Type B pancreatic cell (in vitro differentiated cells): Measurements from ENCODE around the gene PLK1. TPM values are rescaled to one million over a fixed set of nuclear protein-coding genes. Genes with fewer than 3 reads are reported as not detected.
A peak's percentile ranks its signal among the peaks of the same experiment; 100 is the strongest.
"Not testable (repeated sequence)": the region's sequence is repeated elsewhere in the genome, so short reads cannot be mapped to it uniquely, and the experiment has no call there.

ENCODE experiments used
- DNase-seq: peaks from one replicate; pipeline ENCODE4 v3.0.0; 2021; ENCODE audit warnings: mixed read lengths; ENCODE audit not compliant: unreplicated experiment; ENCODE audit errors: extremely low spot score
- H3K27ac Mint-ChIP-seq: 2 replicates; pipeline ENCODE4 v1.8.0; 2021; ENCODE audit warnings: mild to moderate bottlenecking, mixed read lengths
- H3K27me3 Mint-ChIP-seq: 2 replicates; pipeline ENCODE4 v1.8.0; 2021; ENCODE audit warnings: mixed read lengths
- H3K36me3 Mint-ChIP-seq: 2 replicates; pipeline ENCODE4 v1.8.0; 2021; ENCODE audit warnings: mixed read lengths
- H3K4me1 Mint-ChIP-seq: one replicate; pipeline ENCODE4 v1.8.0; 2021; ENCODE audit warnings: mixed read lengths; ENCODE audit not compliant: unreplicated experiment
- H3K4me3 Mint-ChIP-seq: 2 replicates; pipeline ENCODE4 v1.8.0; 2021; ENCODE audit warnings: mild to moderate bottlenecking, mixed read lengths
- H3K9me3 Mint-ChIP-seq: 2 replicates; pipeline ENCODE4 v1.8.0; 2021; ENCODE audit warnings: mixed read lengths
- CTCF ChIP-seq: fragments of 200-600 bp; sonication (generic); conservative IDR thresholded peaks from 2 replicates; pipeline ENCODE4 v1.5.0; 2021; ENCODE audit warnings: antibody characterized with exemption, mild to moderate bottlenecking
- long read RNA-seq: library from polyadenylated mRNA; unstranded; transcript quantifications from one replicate; pipeline ENCODE4 v2.0.0, GENCODE V29; 2020
- total RNA-seq: library from RNA; stranded (reverse); gene quantifications from 2 replicates; pipeline ENCODE4 v1.2.1, GENCODE V29; 2021; ENCODE audit warnings: low replicate concordance

The PLK1 gene
- 21.6 and 67.2 TPM in 2 replicates for total RNA-seq
- long read RNA-seq, transcript PLK1-201 (10 exons, 2,227 nt) = major isoform, 20 of 22 reads
- long read RNA-seq, partial matches to known transcripts = 1 of 22 reads
- long read RNA-seq, other reads (novel, unspliced or antisense) = 1 of 22 reads

GRCh38 chr16:23678430-23679273, at the start of gene PLK1:
TSS of gene PLK1 (plus strand) at chr16:23678889. CDS start at chr16:23678933, 44 bp downstream.
- peak; percentile 87 for DNase-seq
- TF ChIP-seq CTCF = peak; percentile 51
- Mint-ChIP-seq H3K27ac (peak within 1 kb of the TSS; percentile 69), H3K4me3 (peak within 1 kb of the TSS; percentile 94), H3K9me3 (no peaks in the 10 kb centered on the region), H3K36me3 (peaks cover 9% of the 10 kb centered on the region), H3K4me1 (peaks cover 23% of the 10 kb centered on the region), H3K27me3 (no peaks in the 10 kb centered on the region)

GRCh38 chr16:23629516-23629915, 49.2 kb upstream of the PLK1 start:
- H3K4me3 Mint-ChIP-seq = no peak overlapping the region
- no peaks in the 10 kb centered on the region for H3K4me1 Mint-ChIP-seq
- H3K27ac Mint-ChIP-seq = peak overlapping the region; percentile 43
- no peak for TF ChIP-seq CTCF
- H3K27me3 Mint-ChIP-seq = no peaks in the 10 kb centered on the region
- H3K9me3 Mint-ChIP-seq = no peaks in the 10 kb centered on the region
- no peak for DNase-seq
- peaks cover 6% of the 10 kb centered on the region for H3K36me3 Mint-ChIP-seq

GRCh38 chr16:23631874-23632273, 46.8 kb upstream of the PLK1 start:
- not testable (repeated sequence) for H3K27ac Mint-ChIP-seq, H3K9me3 Mint-ChIP-seq, H3K36me3 Mint-ChIP-seq, H3K4me1 Mint-ChIP-seq, DNase-seq, H3K27me3 Mint-ChIP-seq, H3K4me3 Mint-ChIP-seq

GRCh38 chr16:23634461-23635036, 44.1 kb upstream of the PLK1 start:
- Mint-ChIP-seq H3K9me3 (no peaks in the 10 kb centered on the region), H3K27ac (no peak overlapping the region), H3K4me3 (no peak overlapping the region), H3K27me3 (no peaks in the 10 kb centered on the region), H3K36me3 (peaks cover 7% of the 10 kb centered on the region), H3K4me1 (no peaks in the 10 kb centered on the region)
- DNase-seq = no peak
- TF ChIP-seq CTCF = no peak

- Mint-ChIP-seq H3K4me3 (no peak overlapping the region), H3K36me3 (peaks cover 4% of the 10 kb centered on the region), H3K4me1 (peaks cover 5% of the 10 kb centered on the region), H3K9me3 (no peaks in the 10 kb centered on the region), H3K27ac (no peak overlapping the region), H3K27me3 (no peaks in the 10 kb centered on the region)
- TF ChIP-seq CTCF = no peak
- DNase-seq = no peak
Observed at GRCh38 chr16:23635958-23636357, 42.7 kb upstream of the PLK1 start.

GRCh38 chr16:23640615-23640930, 38.1 kb upstream of the PLK1 start:
- Mint-ChIP-seq H3K4me1 (peaks cover 10% of the 10 kb centered on the region), H3K27me3 (no peaks in the 10 kb centered on the region), H3K4me3 (peak overlapping the region; percentile 99), H3K27ac (peak overlapping the region; percentile 95), H3K36me3 (peaks cover 9% of the 10 kb centered on the region), H3K9me3 (no peaks in the 10 kb centered on the region)
- DNase-seq = no peak
- TF ChIP-seq CTCF = no peak
